ENCODE data around the gene FBXO36.

FBXO36 gene

GRCh38 chr2:230048010-230048671 lies 125.8 kb downstream of the FBXO36 start:
- no peak for DNase-seq
- no peak for TF ChIP-seq CTCF (IDR thresholded peaks at IDR 0.05; ENCODE audit: low read depth, low read length, missing control alignments)
- Histone ChIP-seq H3K36me3 (replicated peaks) (no peaks in the 10 kb centered on the region), H3K27me3 (replicated peaks) (no peaks in the 10 kb centered on the region), H3K4me3 (ENCODE audit: low read depth, low read length) (no peak overlapping the region), H3K27ac (no peak overlapping the region)
- in situ Hi-C loops (cut with HindIII; ENCODE audit: low pct_ligation_motif_present, low sequenced_read_pairs): no loop called here

GRCh38 chr2:230050136-230050535 lies 127.8 kb downstream of the FBXO36 start:
- TF ChIP-seq CTCF (IDR thresholded peaks at IDR 0.05; ENCODE audit: low read depth, low read length, missing control alignments): no peak
- no peak for DNase-seq
- H3K4me3 ChIP-seq (ENCODE audit: low read depth, low read length): no peak overlapping the region
- H3K27ac ChIP-seq: no peak overlapping the region
- H3K36me3 ChIP-seq (replicated peaks): no peaks in the 10 kb centered on the region
- no peaks in the 10 kb centered on the region for H3K27me3 ChIP-seq (replicated peaks)
- in situ Hi-C loops (cut with HindIII; ENCODE audit: low pct_ligation_motif_present, low sequenced_read_pairs): no loop called here

GRCh38 chr2:230052299-230052698 lies 130.0 kb downstream of the FBXO36 start:
- TF ChIP-seq CTCF (IDR thresholded peaks at IDR 0.05; ENCODE audit: low read depth, low read length, missing control alignments): no peak
- peak; percentile 5 for DNase-seq
- no peak overlapping the region for H3K4me3 ChIP-seq (ENCODE audit: low read depth, low read length)
- no peaks in the 10 kb centered on the region for H3K36me3 ChIP-seq (replicated peaks)
- in situ Hi-C loops (cut with HindIII; ENCODE audit: low pct_ligation_motif_present, low sequenced_read_pairs): no loop called here
- no peaks in the 10 kb centered on the region for H3K27me3 ChIP-seq (replicated peaks)
- no peak overlapping the region for H3K27ac ChIP-seq

- no peak for TF ChIP-seq CTCF (IDR thresholded peaks at IDR 0.05; ENCODE audit: low read depth, low read length, missing control alignments)
- Histone ChIP-seq H3K27ac (no peak overlapping the region), H3K27me3 (replicated peaks) (no peaks in the 10 kb centered on the region), H3K4me3 (ENCODE audit: low read depth, low read length) (no peak overlapping the region), H3K36me3 (replicated peaks) (no peaks in the 10 kb centered on the region)
- in situ Hi-C loops (cut with HindIII; ENCODE audit: low pct_ligation_motif_present, low sequenced_read_pairs): no loop called here
- DNase-seq: peak; percentile 73
Measured at GRCh38 chr2:230053753-230054478, 131.6 kb downstream of the FBXO36 start.

GRCh38 chr2:230060672-230061293 lies 138.5 kb downstream of the FBXO36 start:
- Histone ChIP-seq H3K27me3 (replicated peaks) (no peaks in the 10 kb centered on the region), H3K27ac (no peak overlapping the region), H3K36me3 (replicated peaks) (no peaks in the 10 kb centered on the region), H3K4me3 (ENCODE audit: low read depth, low read length) (no peak overlapping the region)
- no peak for DNase-seq
- no peak for TF ChIP-seq CTCF (IDR thresholded peaks at IDR 0.05; ENCODE audit: low read depth, low read length, missing control alignments)
- in situ Hi-C loops (cut with HindIII; ENCODE audit: low pct_ligation_motif_present, low sequenced_read_pairs): no loop called here
